HFF-Myc (cell line): ENCODE results near the gene SMCHD1.
"Not testable (repeated sequence)": the region's sequence is repeated elsewhere in the genome, so short reads cannot be mapped to it uniquely, and the experiment has no call there.

ENCODE experiments used
- DNase-seq: peaks from one replicate; pipeline ENCODE4 v3.0.0-alpha.2; 2011; ENCODE audit warnings: low read depth; ENCODE audit errors: extremely low read depth
- H3K4me3 ChIP-seq: replicated peaks from 2 replicates; pipeline ENCODE4 v1.5.1; 2011; ENCODE audit warnings: low read depth, mild to moderate bottlenecking, control low read depth, low read length
- CTCF ChIP-seq: IDR thresholded peaks from 2 replicates; pipeline ENCODE4 v1.5.1; 2012; ENCODE audit warnings: mild to moderate bottlenecking, low read depth, low read length, control low read depth; ENCODE audit errors: missing control alignments

The SMCHD1 gene

DNA sequence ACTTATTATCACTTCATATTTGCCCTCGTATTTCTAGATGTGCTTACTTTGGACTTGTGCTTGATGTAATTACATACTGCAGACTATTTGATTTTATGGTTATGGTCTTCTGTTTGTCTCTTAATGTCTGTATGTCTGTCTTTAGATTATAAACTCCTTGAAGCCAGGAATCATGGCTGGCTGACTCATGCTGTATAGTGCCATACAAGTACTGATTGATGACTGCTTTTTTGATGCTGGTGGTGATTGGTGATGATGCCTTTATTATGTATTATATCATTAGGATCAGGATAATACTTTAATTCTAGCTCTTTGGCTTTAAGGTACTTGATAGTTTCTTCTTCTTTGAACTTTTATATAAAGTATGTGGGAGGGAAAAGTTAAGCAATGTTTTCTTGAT lies 17.3 kb downstream of the SMCHD1 start:
- H3K4me3 ChIP-seq = no peak overlapping the region
- TF ChIP-seq CTCF = no peak
- no peak for DNase-seq

DNA sequence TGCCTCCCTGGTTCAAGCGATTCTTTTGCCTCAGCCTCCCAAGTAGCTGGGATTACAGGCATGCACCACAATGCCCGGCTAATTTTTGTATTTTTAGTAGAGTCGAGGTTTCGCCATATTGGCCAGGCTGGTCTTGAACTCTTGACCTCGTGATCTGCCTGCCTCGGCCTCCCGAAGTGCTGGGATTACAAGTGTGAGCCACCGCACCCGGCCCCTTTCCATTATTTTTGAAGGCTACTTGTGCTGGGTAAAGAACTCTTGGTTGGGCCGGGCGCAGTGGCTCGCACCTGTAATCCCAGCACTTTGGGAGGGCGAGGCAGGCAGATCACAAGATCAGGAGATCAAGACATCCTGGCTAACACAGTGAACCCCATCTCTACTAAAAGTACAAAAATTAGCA lies 23.4 kb downstream of the SMCHD1 start:
- not testable (repeated sequence) for H3K4me3 ChIP-seq, DNase-seq

DNA sequence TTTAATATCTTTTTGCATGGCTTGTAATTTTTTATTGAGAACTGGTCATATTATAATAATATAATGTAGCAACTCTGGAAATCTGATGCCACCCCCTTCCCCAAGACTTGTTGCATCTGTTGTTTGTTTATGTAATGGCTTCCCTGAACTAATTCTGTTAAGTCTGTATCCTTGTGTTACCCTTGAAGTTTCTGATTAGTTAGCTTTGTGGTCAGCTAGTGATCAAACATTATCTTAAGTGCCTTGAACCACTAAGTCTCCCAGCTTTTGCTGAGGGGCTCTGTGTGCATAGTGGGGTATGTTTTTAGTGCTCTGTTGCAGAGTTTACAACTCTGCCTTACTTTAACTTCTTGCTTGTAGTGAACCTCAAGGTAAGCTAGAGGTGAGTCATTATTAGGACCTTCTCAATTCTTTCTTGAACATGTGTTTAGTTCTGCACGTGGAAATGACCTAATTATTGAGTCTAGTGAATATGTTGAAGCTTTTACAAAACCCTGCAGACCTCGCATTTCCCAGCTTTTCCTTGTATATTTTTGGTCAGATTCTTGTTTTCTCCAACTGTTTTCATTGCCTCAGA lies 24.8 kb downstream of the SMCHD1 start:
- TF ChIP-seq CTCF = no peak
- DNase-seq = no peak
- H3K4me3 ChIP-seq = no peak overlapping the region

GRCh38 chr18:2681993-2682603 lies 26.6 kb downstream of the SMCHD1 start:
- TF ChIP-seq CTCF = no peak
- no peak overlapping the region for H3K4me3 ChIP-seq
- no peak for DNase-seq

DNA sequence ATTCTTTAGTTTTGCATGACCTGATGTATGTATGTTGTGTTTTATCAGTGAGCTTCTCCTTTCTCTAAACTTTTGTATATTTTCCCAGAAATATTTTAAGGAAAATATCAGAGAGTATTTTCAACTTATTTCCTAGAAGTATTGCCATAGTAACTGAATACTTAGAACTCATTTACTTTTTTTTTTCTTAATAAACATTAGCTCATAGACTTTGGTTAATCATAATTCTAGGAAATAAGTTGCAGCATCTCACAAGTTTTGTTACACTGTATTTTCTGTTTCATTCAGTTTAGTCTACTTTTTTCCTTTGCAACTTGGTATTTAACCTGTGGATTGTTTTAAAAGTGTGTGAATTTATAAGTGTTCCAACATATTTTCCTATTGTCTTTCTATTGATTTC lies 27.5 kb downstream of the SMCHD1 start:
- TF ChIP-seq CTCF = no peak
- no peak for DNase-seq
- no peak overlapping the region for H3K4me3 ChIP-seq

DNA sequence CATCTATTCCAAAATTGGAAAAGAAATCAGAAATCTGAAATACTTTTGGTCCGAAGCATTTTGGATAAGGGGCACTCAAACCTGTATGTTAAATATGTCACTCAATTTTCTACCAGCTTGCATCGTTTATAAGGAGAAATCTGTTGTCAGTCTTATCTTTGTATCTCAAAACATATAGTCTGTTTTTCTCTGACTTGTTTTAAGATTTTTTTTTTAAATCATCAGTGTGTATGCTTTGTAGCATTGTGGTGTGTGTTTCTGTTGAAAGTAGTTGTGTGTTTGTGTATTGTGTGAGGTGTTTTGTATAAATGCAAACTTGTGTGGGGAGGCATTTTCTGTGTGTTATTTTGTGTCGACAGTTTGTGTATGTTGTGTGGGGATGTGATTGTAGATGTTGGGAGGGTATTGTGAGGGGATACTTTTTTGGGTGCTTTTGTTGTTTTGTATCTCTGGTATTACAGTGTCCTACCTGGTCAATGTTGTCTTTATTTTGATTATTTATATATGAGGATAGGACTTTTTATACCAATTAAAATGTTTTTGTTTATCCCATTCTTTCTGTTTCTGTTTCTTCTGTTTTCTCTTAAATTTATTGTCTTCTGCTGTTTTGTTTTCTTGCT lies 30.9 kb downstream of the SMCHD1 start:
- no peak overlapping the region for H3K4me3 ChIP-seq
- no peak for TF ChIP-seq CTCF
- DNase-seq = no peak

- DNase-seq = no peak
- no peak overlapping the region for H3K4me3 ChIP-seq
- TF ChIP-seq CTCF = no peak
These were observed 32.0 kb downstream of the SMCHD1 start for GRCh38 chr18:2687390-2688001.
